Sigmoid colon (tissue), 4 donors: ENCODE results near the gene MDGA2.

ENCODE experiments used
- EP300 ChIP-seq, 4 donors: sonication (generic); formaldehyde crosslinking; IDR thresholded peaks; one replicate each; pipeline ENCODE4 v1.6.1; 2017; ENCODE audit warnings: antibody characterized with exemption in 4 of 4
- POLR2AphosphoS5 ChIP-seq, 4 donors: sonication (generic); formaldehyde crosslinking; IDR thresholded peaks; one replicate each; pipeline ENCODE4 v1.6.1; 2017; ENCODE audit warnings: antibody characterized with exemption in 4 of 4
- TF ChIP-seq, protein P1 (sequence below), 4 experiments: fragments of 450-650 bp in 3 of 4; fragments of 200-600 bp in 1 of 4; IDR thresholded peaks; one replicate each; pipeline ENCODE4 v1.5.1; 2016 to 2019; ENCODE audit warnings: antibody characterized with exemption in 4 of 4, mild to moderate bottlenecking in 3 of 4, moderate library complexity in 2 of 4

DNA sequence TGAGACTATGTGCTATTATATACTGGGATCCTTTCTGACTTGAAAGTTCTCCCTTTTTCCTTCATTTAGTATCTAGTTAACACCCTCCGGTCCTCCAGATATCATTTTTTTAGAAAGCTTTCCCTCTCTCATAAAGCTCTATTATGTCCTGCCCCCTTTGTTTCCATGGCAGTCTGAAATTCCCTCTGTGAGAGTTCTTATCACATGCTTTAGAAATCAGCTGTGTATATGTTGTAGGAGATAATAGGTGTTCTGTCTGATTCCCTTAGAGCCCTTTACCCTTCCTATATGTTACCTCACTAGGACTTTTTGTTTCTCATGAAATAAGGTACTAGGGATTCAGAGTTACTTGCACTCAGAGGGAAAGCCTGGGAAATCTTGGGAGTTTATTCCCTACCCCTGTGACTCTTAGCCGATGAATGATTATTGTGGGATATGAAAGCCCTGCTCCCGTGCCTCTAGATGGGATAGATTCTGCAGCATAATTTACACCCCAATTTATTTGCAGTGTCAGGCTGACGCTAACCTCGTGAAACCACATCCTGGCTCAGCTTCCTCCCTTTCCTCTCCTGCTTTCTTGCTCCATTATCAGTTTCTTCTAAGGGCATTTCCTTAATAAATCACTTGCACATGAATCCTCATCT lies 448.4 kb downstream of the MDGA2 start:
- TF ChIP-seq, protein P1, sequence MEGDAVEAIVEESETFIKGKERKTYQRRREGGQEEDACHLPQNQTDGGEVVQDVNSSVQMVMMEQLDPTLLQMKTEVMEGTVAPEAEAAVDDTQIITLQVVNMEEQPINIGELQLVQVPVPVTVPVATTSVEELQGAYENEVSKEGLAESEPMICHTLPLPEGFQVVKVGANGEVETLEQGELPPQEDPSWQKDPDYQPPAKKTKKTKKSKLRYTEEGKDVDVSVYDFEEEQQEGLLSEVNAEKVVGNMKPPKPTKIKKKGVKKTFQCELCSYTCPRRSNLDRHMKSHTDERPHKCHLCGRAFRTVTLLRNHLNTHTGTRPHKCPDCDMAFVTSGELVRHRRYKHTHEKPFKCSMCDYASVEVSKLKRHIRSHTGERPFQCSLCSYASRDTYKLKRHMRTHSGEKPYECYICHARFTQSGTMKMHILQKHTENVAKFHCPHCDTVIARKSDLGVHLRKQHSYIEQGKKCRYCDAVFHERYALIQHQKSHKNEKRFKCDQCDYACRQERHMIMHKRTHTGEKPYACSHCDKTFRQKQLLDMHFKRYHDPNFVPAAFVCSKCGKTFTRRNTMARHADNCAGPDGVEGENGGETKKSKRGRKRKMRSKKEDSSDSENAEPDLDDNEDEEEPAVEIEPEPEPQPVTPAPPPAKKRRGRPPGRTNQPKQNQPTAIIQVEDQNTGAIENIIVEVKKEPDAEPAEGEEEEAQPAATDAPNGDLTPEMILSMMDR (IDR thresholded peaks at IDR 0.05), result no peak
- TF ChIP-seq POLR2AphosphoS5 (IDR thresholded peaks at IDR 0.05) (no peak), EP300 (IDR thresholded peaks at IDR 0.05) (no peak)
